UCSD-AML1 (cell line): Measurements from ENCODE around the gene DPPA3.
"Not testable (repeated sequence)": the region's sequence is repeated elsewhere in the genome, so short reads cannot be mapped to it uniquely, and the experiment has no call there.

Experiments used
- DNase-seq: peaks from one replicate; lab custom pipeline; 2025; ENCODE audit not compliant: unreplicated experiment; lab: John Stamatoyannopoulos, UW

DPPA3 gene

DNA sequence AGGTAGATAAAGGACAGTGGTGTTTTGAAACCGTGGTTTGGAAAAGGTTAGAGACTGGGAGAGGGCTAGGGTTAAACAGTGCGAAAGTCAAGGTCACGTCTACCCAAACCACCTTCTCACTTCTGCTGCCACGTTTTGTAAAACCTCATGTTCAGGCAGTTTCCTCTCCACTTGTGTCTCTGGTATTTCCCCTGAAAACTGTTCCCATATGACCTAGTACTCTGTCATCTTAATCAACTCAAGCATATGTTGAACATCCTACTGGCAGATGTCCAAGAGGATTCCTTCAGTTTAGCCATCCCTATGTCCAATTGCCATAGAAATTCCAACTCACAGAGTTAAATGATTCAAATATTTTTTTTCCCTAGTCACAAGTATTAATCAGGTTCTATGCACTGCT lies 18.5 kb downstream of the DPPA3 start:
- DNase-seq, result no peak

DNA sequence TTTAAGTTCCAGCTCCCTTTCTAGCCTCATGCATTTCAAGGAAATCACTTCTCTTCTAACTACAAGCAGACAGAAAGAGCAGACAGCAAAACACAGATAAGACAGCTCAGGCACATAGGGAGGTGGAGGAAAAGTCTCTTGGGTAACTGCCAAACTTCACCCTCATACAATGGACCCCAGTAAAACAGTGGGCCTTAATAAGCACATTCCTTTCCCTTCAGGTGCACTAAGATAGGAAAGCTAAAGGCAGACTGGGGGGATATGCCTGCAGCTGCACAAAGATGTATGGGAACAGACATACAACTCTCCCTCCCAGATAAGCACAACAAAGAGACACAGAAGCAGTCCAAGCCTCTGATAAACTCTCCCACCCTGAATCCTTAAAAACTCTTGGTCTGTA lies 19.8 kb downstream of the DPPA3 start:
- not testable (repeated sequence) for DNase-seq

DNA sequence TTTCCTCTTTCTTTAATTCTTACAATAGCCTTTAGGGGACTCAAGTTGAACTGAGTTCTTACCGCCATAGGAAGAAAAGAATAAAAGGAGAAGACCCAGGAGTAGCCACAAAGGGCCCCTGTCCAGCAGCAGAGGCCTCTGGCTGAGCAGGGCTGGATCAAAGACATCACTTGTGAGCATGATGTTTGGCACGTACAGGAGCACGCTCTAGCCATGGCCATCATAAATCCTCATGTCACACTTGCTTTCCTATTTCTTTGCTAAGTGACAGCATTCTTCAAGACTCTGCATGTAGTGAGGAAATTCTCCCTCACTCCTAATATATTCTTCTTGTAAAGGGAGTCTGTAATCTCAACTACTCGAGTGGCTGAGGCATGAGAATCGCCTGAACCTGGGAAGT lies 20.3 kb downstream of the DPPA3 start:
- no peak for DNase-seq

DNA sequence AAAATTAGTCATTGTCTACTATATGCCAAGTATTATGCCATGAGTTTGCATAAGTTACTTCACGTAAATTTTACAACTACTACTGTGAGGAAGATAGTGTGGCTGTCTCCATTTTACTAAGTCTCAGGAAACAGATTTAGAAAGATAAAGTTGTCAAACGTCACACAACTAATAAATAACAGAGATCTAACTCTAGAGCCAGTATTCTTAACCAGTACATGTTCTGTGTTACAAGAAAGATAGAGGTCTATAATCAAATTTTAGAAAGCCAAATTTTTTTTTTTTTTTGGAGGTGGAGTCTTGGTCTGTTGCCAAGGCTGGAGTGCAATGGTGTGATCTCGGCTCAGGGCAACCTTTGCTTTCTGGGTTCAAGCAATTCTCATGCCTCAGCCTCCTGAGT lies 21.8 kb downstream of the DPPA3 start:
- DNase-seq, result no peak

DNA sequence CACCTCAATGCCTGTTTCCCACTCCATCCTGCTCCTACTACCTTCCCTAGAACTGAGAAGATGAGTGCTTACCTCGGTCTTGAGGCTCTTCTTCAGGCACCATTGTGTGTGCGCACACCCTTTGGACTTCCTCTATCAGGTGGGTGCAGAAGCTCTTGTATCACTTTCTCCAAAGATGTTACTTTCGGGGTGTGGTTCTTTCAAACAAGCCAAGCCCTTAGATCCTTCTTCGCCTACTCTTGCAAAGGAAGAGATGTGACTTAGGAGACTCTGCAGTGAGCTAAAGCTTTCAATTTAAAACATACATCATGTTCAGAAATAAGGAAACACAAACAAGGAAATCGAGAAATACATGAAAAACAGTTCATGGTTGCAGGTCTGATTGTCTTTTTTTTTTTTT lies 36.0 kb downstream of the DPPA3 start, which contains the start of gene CLEC4C:
TSS of gene CLEC4C (minus strand) at position 130 of the 400 bp plus-strand sequence. CDS start at position 103, 27 bp downstream.
- no peak for DNase-seq

DNA sequence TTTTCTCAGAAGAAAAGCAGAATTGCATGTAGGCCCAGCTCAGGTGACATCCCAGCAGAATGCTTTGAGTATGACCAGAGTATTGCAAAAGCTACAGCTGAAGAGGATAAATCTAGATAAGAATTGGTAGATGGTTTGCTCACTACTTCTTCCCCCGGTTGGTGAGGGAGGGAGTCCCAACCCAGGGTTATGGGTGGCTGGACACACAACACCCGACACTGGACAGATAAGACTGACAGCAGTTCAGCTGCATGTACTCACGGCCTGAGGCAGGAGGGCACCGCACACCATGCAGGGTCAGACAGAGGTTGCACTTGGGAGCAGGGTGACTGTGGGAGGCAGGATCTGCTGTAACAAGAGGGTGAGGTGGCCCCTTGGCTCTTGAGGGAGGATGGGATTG lies 37.6 kb downstream of the DPPA3 start:
- DNase-seq, result no peak

DNA sequence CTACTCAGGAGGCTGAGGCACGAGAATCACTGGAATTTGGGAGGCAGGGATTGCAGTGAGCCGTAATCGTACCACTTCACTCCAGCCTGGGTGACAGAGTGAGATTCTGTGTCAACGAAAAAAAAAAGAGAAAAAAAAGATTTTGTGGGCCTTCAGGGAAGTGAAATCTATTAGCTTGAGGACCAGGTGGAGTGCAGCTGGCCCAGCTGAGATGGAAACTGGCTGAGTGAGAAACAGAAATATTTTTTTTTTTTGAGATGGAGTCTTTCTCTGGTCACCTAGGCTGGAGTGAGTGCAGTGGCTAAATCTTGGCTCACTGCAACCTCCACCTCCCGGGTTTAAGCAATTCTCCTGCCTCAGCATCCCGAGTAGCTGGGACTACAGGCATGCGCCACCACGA lies 38.2 kb downstream of the DPPA3 start:
- no peak for DNase-seq

DNA sequence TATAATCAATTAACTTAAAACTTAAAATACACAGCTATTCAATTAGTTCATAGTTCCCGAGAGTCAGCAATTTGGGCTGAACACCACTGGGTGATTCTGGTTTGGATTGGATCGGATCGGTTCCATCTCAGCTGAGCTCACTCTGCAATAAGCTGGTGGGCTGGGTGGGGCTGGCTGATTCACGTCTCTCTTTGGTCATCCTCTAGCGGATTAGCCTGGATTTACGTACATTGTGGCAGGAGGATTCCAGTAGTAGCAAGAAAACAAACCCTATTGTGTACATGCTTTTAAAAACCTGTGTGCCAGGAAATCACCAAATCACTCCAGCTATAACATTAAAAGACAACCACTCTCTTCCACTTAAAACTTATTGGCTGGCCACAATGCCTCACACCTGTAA lies 39.1 kb downstream of the DPPA3 start:
- no peak for DNase-seq

DNA sequence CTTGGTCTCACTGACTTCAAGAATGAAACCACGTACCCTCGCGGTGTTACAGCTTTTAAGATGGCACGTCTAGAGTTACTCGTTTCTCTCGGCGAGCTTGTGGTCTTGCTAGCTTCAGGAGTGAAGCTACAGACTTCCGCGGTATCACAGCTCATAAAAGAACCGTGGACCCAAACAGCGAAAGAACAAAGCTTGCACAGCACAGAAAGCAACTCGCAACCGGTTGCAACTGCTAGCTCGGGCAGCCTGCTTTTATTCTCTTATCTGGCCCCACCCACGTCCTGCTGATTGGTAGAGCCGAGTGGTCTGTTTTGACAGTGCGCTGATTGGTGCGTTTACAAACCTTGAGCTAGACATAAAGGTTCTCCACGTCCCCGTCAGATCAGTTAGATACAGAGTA lies 40.2 kb downstream of the DPPA3 start:
- DNase-seq, result no peak

DNA sequence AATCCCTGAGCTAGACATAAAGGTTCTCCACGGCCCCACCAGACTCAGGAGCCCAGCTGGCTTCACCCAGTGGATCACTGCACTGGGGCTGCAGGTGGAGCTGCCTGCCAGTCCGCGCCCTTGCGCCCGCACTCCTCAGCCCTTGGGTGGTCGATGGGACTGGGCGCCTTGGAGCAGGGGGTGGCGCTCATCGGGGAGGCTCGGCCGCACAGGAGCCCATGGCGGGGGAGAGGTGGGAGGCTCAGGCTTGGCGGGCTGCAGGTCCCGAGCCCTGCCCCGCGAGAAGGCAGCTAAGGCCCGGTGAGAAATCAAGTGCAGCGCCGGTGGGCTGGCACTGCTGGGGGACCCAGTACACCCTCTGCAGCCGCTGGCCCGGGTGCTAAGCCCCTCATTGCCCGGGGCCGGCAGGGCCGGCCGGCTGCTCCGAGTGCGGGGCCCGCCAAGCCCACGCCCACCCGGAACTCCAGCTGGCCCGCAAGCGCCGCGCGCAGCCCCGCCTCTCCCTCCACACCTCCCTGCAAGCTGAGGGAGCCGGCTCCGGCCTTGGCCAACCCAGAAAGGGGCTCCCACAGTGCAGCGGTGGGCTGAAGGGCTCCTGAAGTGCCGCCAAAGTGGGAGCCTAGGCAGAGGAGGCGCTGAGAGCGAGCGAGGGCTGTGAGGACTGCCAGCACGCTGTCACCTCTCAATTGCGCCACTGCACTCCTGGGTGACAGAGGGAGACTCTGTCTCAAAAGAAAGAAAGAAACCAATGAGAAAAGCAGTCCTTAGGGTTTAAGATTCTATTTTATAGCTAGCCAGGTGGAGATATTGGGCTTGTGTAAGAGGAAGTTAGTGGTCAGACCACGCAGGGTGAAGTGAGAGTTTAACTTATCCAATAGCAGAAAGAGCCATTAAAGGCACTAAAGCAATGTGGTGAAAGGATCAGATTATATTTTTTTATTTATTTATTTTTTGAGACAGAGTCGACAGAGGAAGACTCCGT lies 41.0 kb downstream of the DPPA3 start:
- DNase-seq, result not testable (repeated sequence)

DNA sequence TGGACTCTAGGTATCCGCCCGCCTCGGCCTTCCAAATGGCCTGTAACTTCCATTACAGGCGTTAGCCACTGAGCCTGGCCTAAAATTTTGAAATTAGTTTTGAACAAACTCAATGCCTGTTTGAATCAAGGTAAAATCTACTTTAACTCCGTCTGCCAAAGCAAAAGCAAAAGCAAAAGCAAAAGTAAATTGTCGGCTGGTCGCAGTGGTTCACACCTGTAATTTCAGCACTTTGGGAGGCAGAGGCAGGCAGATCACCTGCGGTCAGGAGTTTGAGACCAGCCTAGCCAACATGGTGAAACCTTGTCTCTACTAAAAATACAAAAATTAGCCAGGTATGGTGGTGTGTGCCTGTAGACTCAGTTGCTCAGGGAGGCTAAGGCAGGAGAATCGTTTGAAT lies 44.4 kb downstream of the DPPA3 start:
- not testable (repeated sequence) for DNase-seq

DNA sequence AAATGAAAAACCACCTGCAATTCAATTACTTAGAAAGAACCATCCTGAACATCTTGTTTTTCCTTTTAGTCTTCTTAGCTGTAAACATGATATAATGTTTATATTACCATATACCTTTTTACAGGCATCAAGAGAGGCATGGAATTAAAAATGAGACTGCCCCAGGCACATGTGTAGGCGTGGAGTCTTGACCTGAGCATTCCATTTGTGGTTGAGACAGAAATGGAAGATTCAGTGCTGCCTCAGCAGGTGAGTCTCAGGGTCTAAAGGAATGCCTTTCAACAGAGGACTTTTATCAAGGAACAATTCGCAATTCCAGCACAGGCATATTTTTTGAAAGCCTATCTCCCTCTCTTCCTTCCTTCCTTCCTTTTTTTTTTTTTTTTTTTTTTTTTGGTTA lies 45.8 kb downstream of the DPPA3 start:
- no peak for DNase-seq

DNA sequence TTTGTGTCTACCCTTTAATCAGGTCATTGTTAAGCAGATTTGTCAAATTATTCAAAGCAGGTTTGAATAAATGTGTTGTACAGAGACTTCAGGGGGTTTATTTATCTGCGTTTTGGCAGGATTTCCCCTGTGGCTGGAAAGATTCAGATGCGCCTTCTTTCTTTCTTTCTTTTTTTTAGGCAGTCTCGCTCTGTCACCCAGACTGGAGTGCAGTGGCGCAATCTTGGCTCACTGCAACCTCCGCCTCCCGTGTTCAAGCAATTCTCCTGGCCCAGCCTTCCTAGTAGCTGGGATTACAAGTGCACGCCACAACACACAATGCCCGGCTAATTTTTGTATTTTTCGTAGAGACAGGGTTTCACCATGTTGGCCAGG lies 47.5 kb downstream of the DPPA3 start:
- no peak for DNase-seq
